CD4-positive, alpha-beta memory T cell (primary cell): Measurements from ENCODE around the gene HDGFL1. TPM values are rescaled to one million over a fixed set of nuclear protein-coding genes. Genes with fewer than 3 reads are reported as not detected.

ENCODE experiments used
- CTCF ChIA-PET: fragments of 350-600 bp; sonication (Branson Sonifier 250); formaldehyde crosslinking; loops from one replicate; lab custom pipeline; 2021; ENCODE audit warnings: inconsistent platforms; ENCODE audit not compliant: partially characterized antibody; lab: Charles Lee
- POLR2A ChIA-PET: fragments of 350-600 bp; sonication (Branson Sonifier 250); formaldehyde crosslinking; loops from one replicate; lab custom pipeline; 2021; ENCODE audit not compliant: partially characterized antibody; lab: Charles Lee
- DNase-seq, 5 donors: peaks; one replicate each; pipeline versions ENCODE4 v3.0.0 to v3.0.0-alpha.2; 2020 to 2022; ENCODE audit warnings: mixed read lengths in 1 of 5
- H3K27ac ChIP-seq: one replicate; pipeline ENCODE4 v1.7.0; 2013; ENCODE audit warnings: low read depth, low read length
- H3K27me3 ChIP-seq: 2 replicates; pipeline ENCODE4 v1.7.0; 2013; ENCODE audit warnings: mild to moderate bottlenecking, low read length, moderate library complexity; ENCODE audit not compliant: insufficient read depth
- H3K36me3 ChIP-seq: 2 replicates; pipeline ENCODE4 v1.7.0; 2013; ENCODE audit warnings: mild to moderate bottlenecking, low read length, moderate library complexity; ENCODE audit not compliant: insufficient read depth
- H3K4me1 ChIP-seq: 2 replicates; pipeline ENCODE4 v1.7.0; 2013; ENCODE audit warnings: mild to moderate bottlenecking, low read length, moderate library complexity; ENCODE audit not compliant: insufficient read depth
- H3K4me3 ChIP-seq, 2 donors: one replicate each; pipeline ENCODE4 v1.7.0; 2013; ENCODE audit warnings: low read length in 2 of 2, mild to moderate bottlenecking in 1 of 2
- H3K9me3 ChIP-seq, 2 donors: one replicate each; pipeline ENCODE4 v1.7.0; 2013; ENCODE audit warnings: low read length in 2 of 2, control low read depth in 1 of 2; ENCODE audit not compliant: control insufficient read depth in 1 of 2
- H3K27ac Mint-ChIP-seq, 7 donors: one replicate each; pipeline ENCODE4 v1.8.0; 2020 to 2021; ENCODE audit warnings: mixed read lengths in 7 of 7, mild to moderate bottlenecking in 6 of 7, inconsistent platforms in 3 of 7, moderate library complexity in 3 of 7
- H3K27me3 Mint-ChIP-seq, 2 donors: one replicate each; pipeline ENCODE4 v1.8.0; 2020 to 2021; ENCODE audit warnings: mixed read lengths in 2 of 2
- H3K36me3 Mint-ChIP-seq, 2 donors: one replicate each; pipeline ENCODE4 v1.8.0; 2020 to 2021; ENCODE audit warnings: mixed read lengths in 2 of 2, inconsistent platforms in 1 of 2, mild to moderate bottlenecking in 1 of 2
- H3K4me1 Mint-ChIP-seq, 4 donors: one replicate each; pipeline ENCODE4 v1.8.0; 2020 to 2021; ENCODE audit warnings: mixed read lengths in 4 of 4, mild to moderate bottlenecking in 1 of 4
- H3K4me3 Mint-ChIP-seq, 8 donors: one replicate each; pipeline ENCODE4 v1.8.0; 2020 to 2021; ENCODE audit warnings: mixed read lengths in 8 of 8, mild to moderate bottlenecking in 7 of 8, moderate library complexity in 6 of 8, inconsistent platforms in 3 of 8
- H3K9me3 Mint-ChIP-seq, 8 donors: one replicate each; pipeline ENCODE4 v1.8.0; 2020 to 2021; ENCODE audit warnings: mixed read lengths in 8 of 8, mild to moderate bottlenecking in 5 of 8, inconsistent platforms in 3 of 8, moderate library complexity in 1 of 8
- intact Hi-C: fragments of 100-400 bp; cut with micrococcal nuclease; formaldehyde crosslinking; loops from one replicate; pipeline ENCODE4 v1.15.1; 2023
- polyA plus RNA-seq, 2 donors: library from polyadenylated mRNA; unstranded; fragments of 300-500 nt; fragmentation: Illumina TruSeq; gene quantifications; one replicate each; pipeline ENCODE4 v1.2.3, GENCODE V29; 2021
- total RNA-seq, 2 experiments: library from RNA; stranded (reverse); gene quantifications; one replicate each; pipeline ENCODE4 v1.2.3, GENCODE V29; 2021

Gene HDGFL1
- total and polyA plus RNA-seq, 4 experiments from 2014 or later = not detected

GRCh38 chr6:22610127-22610526 is 40.8 kb downstream of the HDGFL1 start:
- DNase-seq = no peak
- Mint-ChIP-seq H3K4me1 (no peaks in the 10 kb centered on the region), H3K36me3 (no peaks in the 10 kb centered on the region), H3K27ac (no peak overlapping the region), H3K9me3 (peaks cover 0 to 8% (median 3%) of the 10 kb centered on the region in 8 donors), H3K4me3 (no peak overlapping the region), H3K27me3 (no peaks in the 10 kb centered on the region)
- no peaks in the 10 kb centered on the region for H3K27me3 ChIP-seq
- ChIA-PET CTCF (no interaction called here), POLR2A (no interaction called here)
- intact Hi-C loops = no loop called here
- H3K4me1 ChIP-seq = no peaks in the 10 kb centered on the region
- H3K4me3 ChIP-seq = no peak overlapping the region
- no peak overlapping the region for H3K27ac ChIP-seq
- no peaks in the 10 kb centered on the region for H3K9me3 ChIP-seq
- H3K36me3 ChIP-seq = no peaks in the 10 kb centered on the region

GRCh38 chr6:22612236-22612635 is 42.9 kb downstream of the HDGFL1 start:
- POLR2A ChIA-PET = no interaction called here

GRCh38 chr6:22613051-22613450 is 43.7 kb downstream of the HDGFL1 start:
- Mint-ChIP-seq H3K27me3 (no peaks in the 10 kb centered on the region), H3K36me3 (no peaks in the 10 kb centered on the region), H3K9me3 (peaks cover 0 to 8% (median 3%) of the 10 kb centered on the region in 8 donors), H3K4me3 (no peak overlapping the region), H3K4me1 (no peaks in the 10 kb centered on the region), H3K27ac (no peak overlapping the region)
- no peaks in the 10 kb centered on the region for H3K27me3 ChIP-seq
- intact Hi-C loops = no loop called here
- no peaks in the 10 kb centered on the region for H3K36me3 ChIP-seq
- no peak overlapping the region for H3K4me3 ChIP-seq
- no peak for DNase-seq
- CTCF ChIA-PET = no interaction called here
- POLR2A ChIA-PET = no interaction called here
- no peak overlapping the region for H3K27ac ChIP-seq
- H3K4me1 ChIP-seq = no peaks in the 10 kb centered on the region
- no peaks in the 10 kb centered on the region for H3K9me3 ChIP-seq

More at GRCh38 chr6:22612236-22612635, 42.9 kb downstream of the HDGFL1 start:
- Mint-ChIP-seq H3K4me3 (no peak overlapping the region), H3K27ac (no peak overlapping the region), H3K27me3 (no peaks in the 10 kb centered on the region), H3K9me3 (peaks cover 0 to 8% (median 3%) of the 10 kb centered on the region in 8 donors), H3K4me1 (no peaks in the 10 kb centered on the region), H3K36me3 (no peaks in the 10 kb centered on the region)
- CTCF ChIA-PET = no interaction called here
- H3K4me3 ChIP-seq = no peak overlapping the region
- intact Hi-C loops = no loop called here
- H3K27ac ChIP-seq = no peak overlapping the region
- no peaks in the 10 kb centered on the region for H3K36me3 ChIP-seq
- H3K4me1 ChIP-seq = no peaks in the 10 kb centered on the region
- no peak for DNase-seq
- H3K9me3 ChIP-seq = no peaks in the 10 kb centered on the region
- H3K27me3 ChIP-seq = no peaks in the 10 kb centered on the region

GRCh38 chr6:22613695-22614094 is 44.3 kb downstream of the HDGFL1 start:
- no peak overlapping the region for H3K27ac ChIP-seq
- H3K4me1 ChIP-seq = no peaks in the 10 kb centered on the region
- no peaks in the 10 kb centered on the region for H3K36me3 Mint-ChIP-seq
- no peaks in the 10 kb centered on the region for H3K27me3 Mint-ChIP-seq
- no peaks in the 10 kb centered on the region for H3K27me3 ChIP-seq
- peaks cover 0 to 8% (median 3%) of the 10 kb centered on the region in 8 donors for H3K9me3 Mint-ChIP-seq
- ChIA-PET CTCF (no interaction called here), POLR2A (no interaction called here)
- H3K4me1 Mint-ChIP-seq = no peaks in the 10 kb centered on the region
- intact Hi-C loops = no loop called here
- no peak overlapping the region for H3K27ac Mint-ChIP-seq
- no peak for DNase-seq
- H3K9me3 ChIP-seq = no peaks in the 10 kb centered on the region
- H3K4me3 ChIP-seq = no peak overlapping the region
- H3K4me3 Mint-ChIP-seq = no peak overlapping the region
- no peaks in the 10 kb centered on the region for H3K36me3 ChIP-seq

- DNase-seq = no peak
- Mint-ChIP-seq H3K9me3 (peaks cover 0 to 8% (median 3%) of the 10 kb centered on the region in 8 donors), H3K27me3 (no peaks in the 10 kb centered on the region), H3K36me3 (no peaks in the 10 kb centered on the region), H3K4me1 (no peaks in the 10 kb centered on the region), H3K27ac (no peak overlapping the region), H3K4me3 (no peak overlapping the region)
- no peaks in the 10 kb centered on the region for H3K9me3 ChIP-seq
- ChIA-PET CTCF (no interaction called here), POLR2A (no interaction called here)
- no peak overlapping the region for H3K4me3 ChIP-seq
- no peaks in the 10 kb centered on the region for H3K27me3 ChIP-seq
- no peaks in the 10 kb centered on the region for H3K4me1 ChIP-seq
- H3K36me3 ChIP-seq = no peaks in the 10 kb centered on the region
- intact Hi-C loops = no loop called here
- H3K27ac ChIP-seq = no peak overlapping the region
Observed at GRCh38 chr6:22614547-22614946, 45.2 kb downstream of the HDGFL1 start.

GRCh38 chr6:22621028-22621427 is 51.7 kb downstream of the HDGFL1 start:
- Histone ChIP-seq H3K36me3 (no peaks in the 10 kb centered on the region), H3K27ac (no peak overlapping the region), H3K4me1 (no peaks in the 10 kb centered on the region), H3K4me3 (no peak overlapping the region), H3K9me3 (no peaks in the 10 kb centered on the region), H3K27me3 (no peaks in the 10 kb centered on the region)
- H3K4me1 Mint-ChIP-seq = no peaks in the 10 kb centered on the region
- ChIA-PET POLR2A (no interaction called here), CTCF (no interaction called here)
- no peak overlapping the region for H3K4me3 Mint-ChIP-seq
- no peaks in the 10 kb centered on the region for H3K36me3 Mint-ChIP-seq
- intact Hi-C loops = no loop called here
- H3K27ac Mint-ChIP-seq = no peak overlapping the region
- H3K27me3 Mint-ChIP-seq = no peaks in the 10 kb centered on the region
- peaks cover 0 to 5% (median 2%) of the 10 kb centered on the region in 8 donors for H3K9me3 Mint-ChIP-seq
- no peak for DNase-seq
